Epithelial cell of esophagus (primary cell): ENCODE data around the gene PCBP3.

Source experiments
- DNase-seq: peaks from one replicate; pipeline ENCODE4 v3.0.0; 2010; ENCODE audit warnings: low read depth
- H3K4me3 ChIP-seq: 2 replicates; pipeline ENCODE4 v1.5.1; 2011; ENCODE audit warnings: mild to moderate bottlenecking, low read length, control low read depth
- CTCF ChIP-seq: IDR thresholded peaks from 2 replicates; pipeline ENCODE4 v1.5.1; 2011; ENCODE audit warnings: low read depth, mild to moderate bottlenecking, low read length, control low read depth, inconsistent platforms; ENCODE audit not compliant: insufficient read depth; ENCODE audit errors: missing control alignments

Gene PCBP3

GRCh38 chr21:45872471-45872870 is 228.9 kb downstream of the PCBP3 start:
- no peak overlapping the region for H3K4me3 ChIP-seq
- TF ChIP-seq CTCF: no peak
- no peak for DNase-seq

- no peak for DNase-seq
- no peak for TF ChIP-seq CTCF
These were observed 229.4 kb downstream of the PCBP3 start for GRCh38 chr21:45872902-45873301.

GRCh38 chr21:45873418-45873817 is 229.9 kb downstream of the PCBP3 start:
- no peak for TF ChIP-seq CTCF
- H3K4me3 ChIP-seq: no peak overlapping the region
- DNase-seq: no peak

More at GRCh38 chr21:45872902-45873301, 229.4 kb downstream of the PCBP3 start:
- H3K4me3 ChIP-seq: no peak overlapping the region

- TF ChIP-seq CTCF: no peak
- DNase-seq: no peak
These were observed 230.3 kb downstream of the PCBP3 start for GRCh38 chr21:45873866-45874265.

GRCh38 chr21:45874716-45875415 is 231.3 kb downstream of the PCBP3 start:
- DNase-seq: peak; percentile 71
- H3K4me3 ChIP-seq: no peak overlapping the region
- no peak for TF ChIP-seq CTCF

More at GRCh38 chr21:45873866-45874265, 230.3 kb downstream of the PCBP3 start:
- H3K4me3 ChIP-seq: no peak overlapping the region

GRCh38 chr21:45875416-45875760 is 231.9 kb downstream of the PCBP3 start:
- no peak overlapping the region for H3K4me3 ChIP-seq
- DNase-seq: no peak
- TF ChIP-seq CTCF: no peak

GRCh38 chr21:45875881-45876280 is 232.4 kb downstream of the PCBP3 start:
- no peak overlapping the region for H3K4me3 ChIP-seq
- no peak for DNase-seq
- TF ChIP-seq CTCF: no peak
